Measurements from ENCODE around the gene TTC8. TPM values are rescaled to one million over a fixed set of nuclear protein-coding genes. Genes with fewer than 3 reads are reported as not detected.

The TTC8 gene
- total RNA-seq, 1 experiment from 2014 or later = 9.2 TPM

- Histone ChIP-seq H3K23ac (ENCODE audit: insufficient read length, low read depth, low read length) (no peak overlapping the region), H2BK20ac (ENCODE audit: low read depth, low read length, poor library complexity, severe bottlenecking) (no peak overlapping the region), H3K27me3 (ENCODE audit: insufficient read depth, low read length) (peaks cover 18% of the 10 kb centered on the region; the same call in 1 of the 2 replicates), H2AFZ (ENCODE audit: low read length) (peak overlapping the region; percentile 2), H2BK120ac (ENCODE audit: low read depth, low read length, poor library complexity, severe bottlenecking) (no peak overlapping the region), H3K4me2 (ENCODE audit: insufficient read depth, insufficient read length, low read length) (peak overlapping the region; percentile 33), H2AK5ac (ENCODE audit: insufficient read length, low read length) (no peak overlapping the region), H3K4me1 (ENCODE audit: insufficient read depth, low read length) (no peaks in the 10 kb centered on the region), H3K56ac (ENCODE audit: insufficient read length, low read depth, low read length) (no peak overlapping the region), H2BK15ac (ENCODE audit: low read depth, low read length) (no peak overlapping the region), H3T11ph (ENCODE audit: low read length) (no peak overlapping the region), H3K27ac (ENCODE audit: insufficient read length, low read depth, low read length) (no peak overlapping the region), H3K14ac (ENCODE audit: insufficient read depth, low read length) (no peak overlapping the region), H3K23me2 (ENCODE audit: insufficient read length, low read depth, low read length, poor library complexity, severe bottlenecking) (peaks cover 11% of the 10 kb centered on the region), H4K5ac (ENCODE audit: insufficient read length, low read depth, low read length) (no peak overlapping the region), H4K8ac (replicated peaks; ENCODE audit: insufficient read length, low read depth, low read length) (no peak overlapping the region), H3K4ac (ENCODE audit: low read depth, low read length) (no peak overlapping the region), H2BK5ac (ENCODE audit: insufficient read length, low read length) (no peak overlapping the region), H3K9me3 (ENCODE audit: control insufficient read depth, low read depth, low read length) (no peaks in the 10 kb centered on the region), H3K18ac (ENCODE audit: insufficient read length, low read depth, low read length) (no peak overlapping the region), H3K79me2 (ENCODE audit: insufficient read depth, low read length) (no peaks in the 10 kb centered on the region), H4K91ac (ENCODE audit: insufficient read length, low read depth, low read length) (no peak overlapping the region), H3K79me1 (ENCODE audit: insufficient read depth, low read depth, low read length, poor library complexity, severe bottlenecking) (no peaks in the 10 kb centered on the region), H2BK12ac (ENCODE audit: insufficient read length, low read depth, low read length) (no peak overlapping the region), H4K20me1 (ENCODE audit: control insufficient read depth, insufficient read depth, insufficient read length) (no peaks in the 10 kb centered on the region), H3K9ac (ENCODE audit: extremely low read depth, insufficient read length, low read length) (peak overlapping the region; percentile 28)
- Mint-ChIP-seq H3K4me1 (peaks cover 4 to 7% of the 10 kb centered on the region in 2 experiments; a peak in 3 of 4 replicates), H3K36me3 (ENCODE audit: insufficient read depth in 1 of 3, low read depth in 3 of 3) (no peaks in the 10 kb centered on the region), H3K9me3 (no peaks in the 10 kb centered on the region), H3K27me3 (ENCODE audit: low read depth) (peaks cover 60% of the 10 kb centered on the region), H3K4me3 (peak overlapping the region; percentile 67 to 86), H3K27ac (no peak overlapping the region)
- TF ChIP-seq, protein P1, sequence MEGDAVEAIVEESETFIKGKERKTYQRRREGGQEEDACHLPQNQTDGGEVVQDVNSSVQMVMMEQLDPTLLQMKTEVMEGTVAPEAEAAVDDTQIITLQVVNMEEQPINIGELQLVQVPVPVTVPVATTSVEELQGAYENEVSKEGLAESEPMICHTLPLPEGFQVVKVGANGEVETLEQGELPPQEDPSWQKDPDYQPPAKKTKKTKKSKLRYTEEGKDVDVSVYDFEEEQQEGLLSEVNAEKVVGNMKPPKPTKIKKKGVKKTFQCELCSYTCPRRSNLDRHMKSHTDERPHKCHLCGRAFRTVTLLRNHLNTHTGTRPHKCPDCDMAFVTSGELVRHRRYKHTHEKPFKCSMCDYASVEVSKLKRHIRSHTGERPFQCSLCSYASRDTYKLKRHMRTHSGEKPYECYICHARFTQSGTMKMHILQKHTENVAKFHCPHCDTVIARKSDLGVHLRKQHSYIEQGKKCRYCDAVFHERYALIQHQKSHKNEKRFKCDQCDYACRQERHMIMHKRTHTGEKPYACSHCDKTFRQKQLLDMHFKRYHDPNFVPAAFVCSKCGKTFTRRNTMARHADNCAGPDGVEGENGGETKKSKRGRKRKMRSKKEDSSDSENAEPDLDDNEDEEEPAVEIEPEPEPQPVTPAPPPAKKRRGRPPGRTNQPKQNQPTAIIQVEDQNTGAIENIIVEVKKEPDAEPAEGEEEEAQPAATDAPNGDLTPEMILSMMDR (conservative IDR thresholded peaks at IDR 0.05) = no peak
- no peak for DNase-seq
- WGBS (ENCODE audit: extremely low coverage, insufficient read length, low lambda C conversion rate) = no CpG with 5 or more reads among the region's 13 CpGs
Measured at GRCh38 chr14:88793259-88793625, 31.2 kb upstream of the TTC8 start.

Measured in H9 (cell line).